Right lung (tissue), 5 donors: ENCODE data around the gene TOR4A. TPM values are rescaled to one million over a fixed set of nuclear protein-coding genes. Genes with fewer than 3 reads are reported as not detected.
"Not testable (repeated sequence)": the region's sequence is repeated elsewhere in the genome, so short reads cannot be mapped to it uniquely, and the experiment has no call there.

Source experiments
- DNase-seq, 2 donors: peaks; one replicate each; pipeline ENCODE4 v3.0.0-alpha.2; 2013
- polyA plus RNA-seq, 5 donors: library from polyadenylated mRNA; unstranded; fragments of 120-200 nt; gene quantifications; one replicate each; pipeline versions ENCODE4 v1.2.1 to v1.2.3, GENCODE V29; 2013; ENCODE audit warnings: inconsistent platforms in 1 of 5, low replicate concordance in 1 of 5; ENCODE audit not compliant: insufficient read length in 5 of 5, insufficient read depth in 1 of 5

Gene TOR4A
- polyA plus RNA-seq, 5 donors, result 6.6 to 17.8 (median 10.3) TPM

GRCh38 chr9:137317021-137317717, 39.6 kb downstream of the TOR4A start:
- DNase-seq, result no peak

GRCh38 chr9:137317718-137318511, 40.4 kb downstream of the TOR4A start:
- no peak for DNase-seq

- DNase-seq, result no peak
Observed at GRCh38 chr9:137318602-137319001, 41.1 kb downstream of the TOR4A start.

GRCh38 chr9:137319011-137319738, 41.6 kb downstream of the TOR4A start:
- no peak for DNase-seq

GRCh38 chr9:137319739-137320551, 42.4 kb downstream of the TOR4A start:
- no peak for DNase-seq

GRCh38 chr9:137320555-137321384, 43.2 kb downstream of the TOR4A start:
- DNase-seq, result no peak

GRCh38 chr9:137321726-137322361, 44.3 kb downstream of the TOR4A start:
- DNase-seq, result no peak

- no peak for DNase-seq
Observed at GRCh38 chr9:137323531-137324331, 46.2 kb downstream of the TOR4A start.

- DNase-seq, result no peak
Observed at GRCh38 chr9:137325124-137325523, 47.6 kb downstream of the TOR4A start.

GRCh38 chr9:137325799-137326198, 48.3 kb downstream of the TOR4A start:
- no peak for DNase-seq

- DNase-seq, result no peak
Observed at GRCh38 chr9:137326445-137327065, 49.0 kb downstream of the TOR4A start.

GRCh38 chr9:137327641-137328550, 50.4 kb downstream of the TOR4A start:
- not testable (repeated sequence) for DNase-seq

GRCh38 chr9:137329590-137329989, 52.1 kb downstream of the TOR4A start:
- not testable (repeated sequence) for DNase-seq

GRCh38 chr9:137330689-137331088, 53.2 kb downstream of the TOR4A start:
- no peak for DNase-seq

GRCh38 chr9:137331929-137332328, 54.4 kb downstream of the TOR4A start:
- no peak for DNase-seq
